H9 (cell line): ENCODE data around the gene MLPH. TPM values are rescaled to one million over a fixed set of nuclear protein-coding genes. Genes with fewer than 3 reads are reported as not detected.

Experiments used
- DNase-seq: peaks from one replicate; pipeline ENCODE4 v3.0.0-alpha.2; 2017
- H2AFZ ChIP-seq: one replicate; pipeline ENCODE4 v1.6.1; 2013; ENCODE audit warnings: mild to moderate bottlenecking, low read length, control low read depth, moderate library complexity
- H2AK5ac ChIP-seq: 2 replicates; pipeline ENCODE4 v1.6.1; 2013; ENCODE audit warnings: low read length, control low read depth, mixed read lengths; ENCODE audit not compliant: insufficient read length
- H2BK120ac ChIP-seq: one replicate; pipeline ENCODE4 v1.6.1; 2013; ENCODE audit warnings: low read depth, mild to moderate bottlenecking, low read length, control low read depth, inconsistent platforms; ENCODE audit not compliant: poor library complexity, severe bottlenecking
- H2BK12ac ChIP-seq: 2 replicates; pipeline ENCODE4 v1.6.1; 2013; ENCODE audit warnings: low read length, control low read depth, mixed read lengths, low read depth; ENCODE audit not compliant: insufficient read length
- H2BK15ac ChIP-seq: 2 replicates; pipeline ENCODE4 v1.6.1; 2013; ENCODE audit warnings: low read depth, low read length, control low read depth
- H2BK20ac ChIP-seq: one replicate; pipeline ENCODE4 v1.6.1; 2013; ENCODE audit warnings: low read depth, mild to moderate bottlenecking, low read length, control low read depth, inconsistent platforms; ENCODE audit not compliant: poor library complexity, severe bottlenecking
- H2BK5ac ChIP-seq: 2 replicates; pipeline ENCODE4 v1.6.1; 2013; ENCODE audit warnings: low read length, control low read depth, mixed read lengths; ENCODE audit not compliant: insufficient read length
- H3K14ac ChIP-seq: 2 replicates; pipeline ENCODE4 v1.6.1; 2013; ENCODE audit warnings: low read length, control low read depth; ENCODE audit not compliant: insufficient read depth
- H3K18ac ChIP-seq: 2 replicates; pipeline ENCODE4 v1.6.1; 2013; ENCODE audit warnings: low read depth, mild to moderate bottlenecking, mixed read lengths, low read length, control low read depth; ENCODE audit not compliant: insufficient read length
- H3K23ac ChIP-seq: 2 replicates; pipeline ENCODE4 v1.6.1; 2013; ENCODE audit warnings: low read length, control low read depth, mixed read lengths, low read depth; ENCODE audit not compliant: insufficient read length
- H3K23me2 ChIP-seq: 2 replicates; pipeline ENCODE4 v1.6.1; 2013; ENCODE audit warnings: low read depth, mild to moderate bottlenecking, mixed read lengths, low read length, control low read depth; ENCODE audit not compliant: insufficient read length, poor library complexity, severe bottlenecking
- H3K27ac ChIP-seq: 2 replicates; pipeline ENCODE4 v1.5.1; 2013; ENCODE audit warnings: low read length, control low read depth, mixed read lengths, low read depth; ENCODE audit not compliant: insufficient read length
- H3K27me3 ChIP-seq: 2 replicates; pipeline ENCODE4 v1.6.1; 2013; ENCODE audit warnings: low read length, control low read depth, inconsistent platforms; ENCODE audit not compliant: insufficient read depth
- H3K4ac ChIP-seq: 2 replicates; pipeline ENCODE4 v1.6.1; 2013; ENCODE audit warnings: low read depth, mild to moderate bottlenecking, control low read depth, inconsistent platforms, low read length, moderate library complexity
- H3K4me1 ChIP-seq: 2 replicates; pipeline ENCODE4 v1.6.1; 2013; ENCODE audit warnings: low read length, control low read depth, inconsistent platforms; ENCODE audit not compliant: insufficient read depth
- H3K4me2 ChIP-seq: 2 replicates; pipeline ENCODE4 v1.6.1; 2013; ENCODE audit warnings: low read length, control low read depth, mixed read lengths; ENCODE audit not compliant: insufficient read length, insufficient read depth
- H3K56ac ChIP-seq: 2 replicates; pipeline ENCODE4 v1.6.1; 2013; ENCODE audit warnings: low read depth, mild to moderate bottlenecking, mixed read lengths, low read length, control low read depth; ENCODE audit not compliant: insufficient read length
- H3K79me1 ChIP-seq: 2 replicates; pipeline ENCODE4 v1.6.1; 2013; ENCODE audit warnings: low read depth, mild to moderate bottlenecking, moderate library complexity, low read length, control low read depth, inconsistent platforms; ENCODE audit not compliant: insufficient read depth, poor library complexity, severe bottlenecking
- H3K79me2 ChIP-seq: 2 replicates; pipeline ENCODE4 v1.6.1; 2013; ENCODE audit warnings: low read length, control low read depth, inconsistent platforms; ENCODE audit not compliant: insufficient read depth
- H3K9ac ChIP-seq: 2 replicates; pipeline ENCODE4 v1.6.1; 2013; ENCODE audit warnings: low read length, control low read depth, mixed read lengths; ENCODE audit not compliant: insufficient read length; ENCODE audit errors: extremely low read depth
- H3K9me3 ChIP-seq: one replicate; pipeline ENCODE4 v1.6.1; 2013; ENCODE audit warnings: low read depth, low read length, inconsistent platforms; ENCODE audit not compliant: control insufficient read depth
- H3T11ph ChIP-seq: one replicate; pipeline ENCODE4 v1.6.1; 2013; ENCODE audit warnings: mild to moderate bottlenecking, low read length, control low read depth, inconsistent platforms
- H4K20me1 ChIP-seq: one replicate; pipeline ENCODE4 v1.6.1; 2013; ENCODE audit not compliant: control insufficient read depth, insufficient read length, insufficient read depth
- H4K5ac ChIP-seq: 2 replicates; pipeline ENCODE4 v1.6.1; 2013; ENCODE audit warnings: low read depth, mild to moderate bottlenecking, mixed read lengths, low read length, control low read depth; ENCODE audit not compliant: insufficient read length
- H4K8ac ChIP-seq: replicated peaks from 2 replicates; pipeline ENCODE4 v1.6.1; 2013; ENCODE audit warnings: low read length, control low read depth, mixed read lengths, low read depth; ENCODE audit not compliant: insufficient read length
- H4K91ac ChIP-seq: 2 replicates; pipeline ENCODE4 v1.6.1; 2013; ENCODE audit warnings: low read depth, mild to moderate bottlenecking, moderate library complexity, mixed read lengths, low read length, control low read depth; ENCODE audit not compliant: insufficient read length
- H3K27ac Mint-ChIP-seq, 3 experiments: 2 replicates in 2 of 3; 3 replicates in 1 of 3; pipeline ENCODE4 v1.8.0; 2020 to 2021; ENCODE audit warnings: mixed read lengths in 3 of 3, mild to moderate bottlenecking in 1 of 3, moderate library complexity in 1 of 3
- H3K27me3 Mint-ChIP-seq: 2 replicates; pipeline ENCODE4 v1.8.0; 2021; ENCODE audit warnings: low read depth, mild to moderate bottlenecking, moderate library complexity, mixed read lengths
- H3K36me3 Mint-ChIP-seq, 3 experiments: 2 replicates in 2 of 3; 3 replicates in 1 of 3; pipeline ENCODE4 v1.8.0; 2020 to 2021; ENCODE audit warnings: low read depth in 3 of 3, mixed read lengths in 3 of 3; ENCODE audit not compliant: insufficient read depth in 1 of 3
- H3K4me1 Mint-ChIP-seq, 2 experiments: 2 replicates each; pipeline ENCODE4 v1.8.0; 2020; ENCODE audit warnings: mixed read lengths in 2 of 2
- H3K4me3 Mint-ChIP-seq, 2 experiments: 2 replicates in 1 of 2; 3 replicates in 1 of 2; pipeline ENCODE4 v1.8.0; 2020 to 2021; ENCODE audit warnings: mild to moderate bottlenecking in 2 of 2, mixed read lengths in 2 of 2, moderate library complexity in 1 of 2
- H3K9me3 Mint-ChIP-seq, 2 experiments: 2 replicates in 1 of 2; 3 replicates in 1 of 2; pipeline ENCODE4 v1.8.0; 2020; ENCODE audit warnings: mild to moderate bottlenecking in 2 of 2, mixed read lengths in 2 of 2, moderate library complexity in 1 of 2
- CTCF ChIP-seq: fragments of 200-600 bp; sonication (generic); conservative IDR thresholded peaks from 3 replicates; pipeline ENCODE4 v1.8.0; 2021; ENCODE audit warnings: antibody characterized with exemption, mild to moderate bottlenecking
- WGBS: extraction: QIAGEN DNeasy Blood & Tissue Kit; methylation state at CpG from one replicate; pipeline ENCODE4 v1.1.7; 2013; ENCODE audit warnings: missing lambda C conversion rate, low lambda C conversion rate, mixed read lengths; ENCODE audit not compliant: insufficient read length; ENCODE audit errors: extremely low coverage; 5-methylcytosine and 5-hydroxymethylcytosine counted together
- total RNA-seq: library from RNA; stranded (reverse); gene quantifications from 2 replicates; pipeline ENCODE4 v1.2.1, GENCODE V29; 2021

The MLPH gene
- total RNA-seq, 1 experiment from 2014 or later: 3.4 TPM

- H4K91ac ChIP-seq: no peak overlapping the region
- H3K79me1 ChIP-seq: no peaks in the 10 kb centered on the region
- Mint-ChIP-seq H3K4me3 (no peak overlapping the region), H3K27ac (no peak overlapping the region), H3K9me3 (no peaks in the 10 kb centered on the region), H3K36me3 (no peaks in the 10 kb centered on the region), H3K27me3 (peaks cover 69% of the 10 kb centered on the region), H3K4me1 (peaks cover 8 to 11% of the 10 kb centered on the region in 2 experiments)
- H2BK5ac ChIP-seq: no peak overlapping the region
- no peak overlapping the region for H3T11ph ChIP-seq
- no peak overlapping the region for H4K8ac ChIP-seq
- no peak for TF ChIP-seq CTCF
- H3K14ac ChIP-seq: no peak overlapping the region
- no peaks in the 10 kb centered on the region for H4K20me1 ChIP-seq
- no peaks in the 10 kb centered on the region for H3K9me3 ChIP-seq
- no peak overlapping the region for H2AK5ac ChIP-seq
- H4K5ac ChIP-seq: no peak overlapping the region
- H3K23ac ChIP-seq: no peak overlapping the region
- H2AFZ ChIP-seq: no peak overlapping the region
- H3K27me3 ChIP-seq: peaks cover 4% of the 10 kb centered on the region; the same call in 1 of the 2 replicates
- 0 out of 2 replicates have a peak, but pooled peaks cover 4% of the 10 kb centered on the region for H3K4me1 ChIP-seq
- no peak overlapping the region for H2BK20ac ChIP-seq
- H3K79me2 ChIP-seq: no peaks in the 10 kb centered on the region
- no peak overlapping the region for H3K4me2 ChIP-seq
- no peak overlapping the region for H3K18ac ChIP-seq
- H3K9ac ChIP-seq: no peak overlapping the region
- WGBS: no CpG with 5 or more reads among the region's 2 CpGs
- no peak overlapping the region for H3K4ac ChIP-seq
- no peak overlapping the region for H2BK15ac ChIP-seq
- no peak for DNase-seq
- peaks cover 5% of the 10 kb centered on the region for H3K23me2 ChIP-seq
- no peak overlapping the region for H3K27ac ChIP-seq
- no peak overlapping the region for H2BK12ac ChIP-seq
- no peak overlapping the region for H2BK120ac ChIP-seq
- H3K56ac ChIP-seq: no peak overlapping the region
These were observed 9.0 kb upstream of the MLPH start for GRCh38 chr2:237478095-237478494.
